Measurements from ENCODE around the gene RNF187. TPM values are rescaled to one million over a fixed set of nuclear protein-coding genes. Genes with fewer than 3 reads are reported as not detected.

RNF187 gene
- total RNA-seq = 81.7 TPM
- long read RNA-seq, transcript RNF187-201 (4 exons, 3,017 nt) = major isoform, 455 of 497 reads
- long read RNA-seq, partial matches to known transcripts = 26 of 497 reads
- long read RNA-seq, other reads (novel, unspliced or antisense) = 16 of 497 reads

GRCh38 chr1:228487336-228488124, at the start of gene RNF187:
TSS of gene RNF187 (plus strand) at chr1:228487382.
- DNase-seq (peak; percentile 95), ATAC-seq (ENCODE audit: poor library complexity) (peak; percentile 92)
- intact Hi-C loops (cut with DNase I) = no loop called here

DNA sequence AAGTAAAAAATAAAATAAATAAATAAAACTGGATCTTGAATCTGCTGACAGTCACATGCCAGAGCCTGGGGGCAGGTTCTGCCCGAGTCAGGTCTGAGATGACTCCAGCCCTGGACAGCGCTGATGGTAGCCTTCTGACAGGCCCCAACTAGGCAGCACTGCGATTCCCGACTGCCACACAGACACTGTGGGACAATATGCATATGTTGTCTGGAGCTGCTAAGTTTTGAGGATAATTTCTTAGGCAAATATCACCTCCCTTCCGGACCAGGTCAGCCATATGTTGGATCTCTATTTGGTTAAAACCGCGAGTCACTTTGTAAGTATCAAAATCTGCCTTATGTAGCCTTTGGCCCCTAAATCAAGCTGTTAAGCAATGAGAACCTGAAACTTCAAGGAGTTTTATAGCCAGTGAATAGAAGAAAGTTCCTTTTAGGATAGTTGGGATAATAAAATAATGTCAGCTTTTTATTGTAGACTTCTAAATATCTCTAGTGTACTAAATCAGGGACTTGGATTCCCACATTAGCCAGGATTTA, 49.7 kb upstream of the RNF187 start:
- no peak for ATAC-seq (ENCODE audit: poor library complexity)

GRCh38 chr1:228438266-228438665, 48.9 kb upstream of the RNF187 start:
- intact Hi-C loops (cut with DNase I) = no loop called here
- no peak for DNase-seq
- ATAC-seq (ENCODE audit: poor library complexity) = no peak

More for the DNA sequence above, 49.7 kb upstream of the RNF187 start:
- intact Hi-C loops (cut with DNase I) = no loop called here
- no peak for DNase-seq

DNA sequence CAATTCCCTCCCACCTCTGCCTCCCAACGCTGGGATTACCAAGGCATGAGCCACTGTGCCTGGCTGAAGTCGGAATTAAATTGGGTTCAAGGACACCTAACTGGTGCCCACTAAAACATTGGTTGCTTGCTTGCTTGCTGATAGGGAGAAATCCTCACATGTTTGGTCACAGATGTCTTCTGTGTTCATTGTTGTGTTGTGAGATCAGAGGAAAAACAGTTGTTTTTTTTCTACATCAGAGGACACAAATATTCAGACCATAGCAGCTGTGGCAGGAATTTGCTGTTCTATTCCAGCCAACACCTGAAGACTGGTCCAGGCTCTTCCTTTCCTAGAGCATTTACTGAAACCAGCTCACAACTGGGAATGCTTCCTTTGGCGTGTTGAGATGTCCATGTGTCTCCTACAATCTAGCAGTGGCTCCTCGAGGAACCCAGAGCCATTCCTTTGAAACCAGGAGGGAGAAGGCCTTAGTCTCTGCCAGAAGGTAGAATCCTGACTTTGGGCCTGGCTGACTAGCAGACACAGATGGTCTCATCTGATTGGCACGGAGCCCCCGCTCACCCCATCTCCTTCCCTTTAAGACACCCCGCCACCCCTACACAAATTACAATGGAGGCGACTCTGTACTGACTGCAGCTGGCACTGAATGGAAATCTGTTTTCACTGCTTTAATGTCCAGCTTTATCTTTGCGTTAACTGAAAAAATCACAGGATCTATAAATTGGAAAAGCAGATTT, 46.3 kb upstream of the RNF187 start:
- DNase-seq = no peak
- ATAC-seq (ENCODE audit: poor library complexity) = no peak
- intact Hi-C loops (cut with DNase I) = no loop called here

DNA sequence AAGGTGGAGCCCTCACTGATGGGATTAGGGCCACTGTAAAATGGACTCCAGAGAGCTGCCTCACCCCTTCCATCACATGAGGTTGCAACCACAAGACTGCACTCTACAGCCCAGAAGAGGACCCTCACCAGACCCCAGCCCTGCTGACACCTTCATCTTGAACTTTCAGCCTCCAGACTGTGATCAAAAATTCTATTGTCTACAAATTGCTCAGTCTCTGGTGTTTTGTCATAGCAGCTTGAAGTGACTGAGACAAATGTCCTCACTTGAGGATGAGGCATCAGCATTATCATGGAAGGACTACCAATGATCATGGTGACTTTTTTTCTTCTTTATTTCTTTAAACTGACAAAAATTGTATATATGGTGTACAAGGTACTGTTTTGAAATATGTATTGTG, 43.8 kb upstream of the RNF187 start:
- intact Hi-C loops (cut with DNase I) = no loop called here
- ATAC-seq (ENCODE audit: poor library complexity) (no peak), DNase-seq (no peak)

DNA sequence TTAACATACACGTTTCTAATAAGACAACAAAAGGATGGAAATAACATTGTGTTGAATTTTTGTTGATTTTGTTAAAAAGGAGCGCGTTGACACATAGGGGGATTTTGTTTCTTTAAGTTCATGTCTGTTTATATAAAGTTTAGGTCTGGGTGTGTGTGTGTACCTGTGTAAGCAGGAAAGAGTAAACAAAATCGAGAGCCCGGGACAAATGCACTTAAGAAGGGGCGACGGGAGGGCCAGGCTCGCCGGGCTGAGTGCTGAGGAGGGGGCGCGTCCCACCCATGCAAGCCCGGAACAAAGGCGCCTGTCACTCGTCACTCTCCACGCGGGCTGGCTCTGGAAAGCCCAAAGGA, 41.7 kb upstream of the RNF187 start:
- ATAC-seq (ENCODE audit: poor library complexity) (no peak), DNase-seq (no peak)
- intact Hi-C loops (cut with DNase I) = no loop called here

GRCh38 chr1:228445843-228446650, 41.1 kb upstream of the RNF187 start:
- peak; percentile 70 for ATAC-seq (ENCODE audit: poor library complexity)
- peak; percentile 47 for DNase-seq
- intact Hi-C loops (cut with DNase I) = no loop called here

- intact Hi-C loops (cut with DNase I) = no loop called here
- DNase-seq (no peak), ATAC-seq (ENCODE audit: poor library complexity) (no peak)
These were observed 40.3 kb upstream of the RNF187 start for GRCh38 chr1:228446852-228447251.

DNA sequence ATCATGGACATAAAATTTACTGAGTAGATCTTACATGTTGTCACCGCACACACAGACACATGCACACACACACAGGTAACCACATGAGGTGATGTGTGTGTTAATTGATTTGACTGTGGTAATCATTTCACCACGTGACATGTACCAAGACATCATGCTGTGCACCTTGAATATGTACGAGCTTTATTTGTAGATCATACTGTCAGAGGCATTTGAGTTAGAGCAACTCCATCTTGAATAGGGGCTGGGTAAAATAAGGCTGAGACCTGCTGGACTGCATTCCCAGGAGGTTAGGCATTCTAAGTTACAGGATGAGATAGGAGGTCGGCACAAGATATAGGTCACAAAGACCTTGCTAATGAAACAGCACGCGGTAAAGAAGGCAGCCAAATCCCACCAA, 38.8 kb upstream of the RNF187 start:
- no peak for ATAC-seq (ENCODE audit: poor library complexity)
- DNase-seq = no peak
- intact Hi-C loops (cut with DNase I) = no loop called here

DNA sequence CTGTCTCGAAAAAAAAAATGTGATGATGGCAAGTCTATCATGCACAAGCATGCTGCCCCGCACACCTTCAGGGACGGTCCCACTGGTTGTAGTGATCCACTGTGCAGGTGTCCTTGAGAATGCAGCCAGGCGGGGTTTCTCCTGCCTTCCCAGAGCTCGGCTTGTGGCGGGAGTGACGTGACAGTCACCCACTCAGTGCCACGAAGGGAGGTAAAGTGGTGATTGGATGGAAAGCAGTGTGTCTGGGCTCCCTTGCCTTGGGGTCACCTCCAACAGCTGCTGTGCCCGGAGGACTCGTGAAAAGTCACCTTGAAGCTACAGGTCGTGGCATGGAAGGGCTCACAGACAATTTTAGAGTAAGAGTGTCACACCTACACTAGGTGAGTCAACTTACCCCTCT, 37.0 kb upstream of the RNF187 start:
- intact Hi-C loops (cut with DNase I) = no loop called here
- ATAC-seq (ENCODE audit: poor library complexity) = no peak
- no peak for DNase-seq

DNA sequence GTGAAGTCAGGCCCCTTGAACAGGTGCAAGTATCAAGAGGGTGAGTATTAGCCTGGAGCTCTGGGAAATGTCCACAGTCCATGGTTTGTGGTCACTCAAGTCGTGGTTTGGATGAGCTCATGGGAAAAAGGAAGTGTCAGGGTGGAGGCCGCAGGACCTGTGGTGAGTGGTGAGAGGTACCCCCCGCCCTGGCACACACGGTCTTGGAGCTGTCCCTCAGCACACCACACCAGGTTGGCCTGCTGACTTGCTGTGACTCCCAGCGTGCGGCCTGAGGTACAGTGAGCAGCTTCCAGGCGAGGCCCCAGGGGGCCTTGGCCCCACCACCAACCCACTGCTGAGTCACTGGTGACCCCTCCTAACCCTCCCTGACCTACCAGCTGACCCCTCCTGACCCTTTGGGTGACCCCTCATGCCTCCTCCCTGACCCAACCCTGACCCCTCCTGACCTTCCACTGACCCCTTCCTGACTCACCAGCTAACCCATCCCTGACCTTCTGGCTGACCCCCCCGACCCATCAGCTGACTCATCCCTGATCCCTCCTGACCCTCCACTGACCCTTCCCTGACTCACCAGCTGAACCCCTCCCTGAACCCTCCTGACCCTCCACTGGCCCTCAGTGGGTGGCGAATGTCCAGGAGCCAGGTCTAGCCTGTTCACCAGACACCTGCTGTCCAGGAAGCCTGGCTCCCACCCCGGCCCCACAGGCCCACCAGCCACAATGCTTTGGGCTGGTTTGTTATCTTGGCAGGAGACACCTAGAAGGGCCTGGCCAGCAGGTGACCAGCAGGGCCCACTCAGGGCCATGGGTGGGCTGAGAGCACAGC, 34.8 kb upstream of the RNF187 start:
- no peak for ATAC-seq (ENCODE audit: poor library complexity)

DNA sequence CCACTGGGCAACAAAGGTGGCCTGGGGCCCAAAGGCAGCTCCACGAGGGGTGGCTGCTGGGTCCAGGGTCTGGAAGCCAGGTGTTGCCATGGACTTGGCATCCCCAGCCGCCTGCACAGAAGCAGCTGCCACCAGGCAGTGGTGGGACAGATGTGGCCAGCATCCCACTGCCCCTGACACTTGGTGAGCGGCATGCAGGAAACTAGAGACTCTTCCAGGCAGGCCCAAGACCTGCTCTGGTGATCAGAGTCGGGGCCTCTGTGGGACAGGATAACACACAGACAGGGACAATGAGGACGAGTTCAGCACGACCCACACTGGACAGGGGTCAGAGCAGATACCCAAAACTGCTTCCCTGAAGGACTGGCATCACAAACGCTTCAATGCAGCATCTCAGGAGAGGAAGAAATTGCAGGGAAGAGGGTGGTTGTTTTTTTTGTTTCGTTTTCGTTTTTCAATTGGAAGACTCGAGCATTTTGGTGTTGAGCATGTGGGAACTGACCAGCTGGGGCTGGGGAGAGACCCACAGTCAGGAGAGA, 34.1 kb upstream of the RNF187 start:
- DNase-seq = no peak
- no peak for ATAC-seq (ENCODE audit: poor library complexity)
- intact Hi-C loops (cut with DNase I) = no loop called here

More for the DNA sequence above, 34.8 kb upstream of the RNF187 start:
- DNase-seq = no peak
- intact Hi-C loops (cut with DNase I) = no loop called here

GRCh38 chr1:228453614-228454013, 33.6 kb upstream of the RNF187 start:
- DNase-seq (no peak), ATAC-seq (ENCODE audit: poor library complexity) (no peak)
- intact Hi-C loops (cut with DNase I) = no loop called here

DNA sequence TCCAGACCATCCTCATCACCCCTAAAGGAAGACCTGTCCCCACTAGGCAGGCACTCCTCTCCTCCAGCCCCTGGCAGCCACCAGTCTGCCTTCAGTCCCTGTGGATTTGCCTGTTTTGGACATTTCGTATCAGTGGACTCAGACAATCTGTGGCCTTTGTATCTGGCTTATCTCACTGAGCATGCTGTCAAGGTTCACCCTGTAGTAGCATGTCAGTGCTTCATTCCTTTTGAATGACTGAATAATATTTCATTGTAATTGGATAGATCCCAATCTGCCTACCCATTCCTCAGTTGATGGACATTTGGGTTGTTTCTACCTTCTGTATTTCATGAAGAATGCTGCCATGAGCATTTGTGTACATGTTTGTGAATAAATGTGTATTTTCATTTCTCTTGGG, 32.9 kb upstream of the RNF187 start:
- DNase-seq (no peak), ATAC-seq (ENCODE audit: poor library complexity) (no peak)
- intact Hi-C loops (cut with DNase I) = no loop called here

GRCh38 chr1:228455715-228456114, 31.5 kb upstream of the RNF187 start:
- intact Hi-C loops (cut with DNase I) = no loop called here
- ATAC-seq (ENCODE audit: poor library complexity) (no peak), DNase-seq (no peak)

DNA sequence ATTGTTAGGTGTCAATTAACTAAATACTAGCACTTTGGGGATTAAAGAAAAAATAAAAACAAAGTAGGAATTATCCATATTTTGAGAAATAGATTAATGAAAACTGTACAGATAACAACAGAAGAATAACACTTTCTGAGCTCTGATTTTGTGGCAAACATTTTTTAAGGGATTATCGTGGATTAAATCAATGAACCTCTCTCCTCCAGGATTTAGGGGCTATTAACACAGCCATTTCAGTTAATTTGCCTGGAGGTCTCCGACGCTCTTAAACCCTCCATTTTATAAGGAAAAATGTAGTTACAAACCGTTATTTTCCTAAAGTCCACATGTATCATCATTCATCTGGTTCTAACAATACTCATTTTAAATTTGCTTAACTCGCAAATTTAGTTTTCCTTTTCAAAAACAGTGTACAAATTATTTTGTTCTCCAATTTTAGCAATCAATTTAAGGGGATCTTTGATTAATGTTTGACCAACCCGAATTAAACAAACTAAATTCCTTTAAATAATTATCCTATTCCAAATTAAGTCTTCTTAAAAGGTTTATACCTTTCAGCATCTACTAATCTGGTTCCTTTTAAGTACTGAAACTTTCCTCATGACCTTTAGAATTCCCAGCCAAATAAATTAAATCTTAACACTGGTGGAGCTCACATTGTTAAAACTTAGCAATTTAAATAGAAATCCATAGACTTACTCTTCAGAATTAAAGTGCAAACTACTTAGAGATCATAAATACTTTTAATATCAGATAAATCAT, 30.7 kb upstream of the RNF187 start:
- intact Hi-C loops (cut with DNase I) = no loop called here
- no peak for DNase-seq
- no peak for ATAC-seq (ENCODE audit: poor library complexity)

- ATAC-seq (ENCODE audit: poor library complexity) (peak; percentile 7), DNase-seq (no peak)
- intact Hi-C loops (cut with DNase I) = no loop called here
These were observed 30.2 kb upstream of the RNF187 start for GRCh38 chr1:228457017-228457395.
